ENCODE results near the gene MYO6.

Gene MYO6

DNA sequence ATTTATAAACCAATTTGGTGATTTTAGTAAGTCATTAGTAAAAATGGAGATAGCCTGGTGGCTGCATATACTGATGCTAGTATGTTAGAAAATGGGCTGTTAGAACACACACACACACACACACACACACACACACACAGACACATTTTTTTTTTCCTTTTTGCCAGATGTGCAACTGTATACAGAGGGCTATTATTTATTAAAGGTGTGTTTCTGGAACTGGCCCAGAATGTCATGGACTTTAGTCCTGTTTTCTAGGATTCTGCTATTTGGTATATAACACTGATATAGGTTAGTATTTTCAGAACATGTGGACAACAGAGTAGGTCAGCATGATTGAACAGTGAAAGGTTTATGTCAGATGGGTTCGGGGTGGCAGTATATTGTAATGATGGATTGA is 12.4 kb downstream of the MYO6 start:
- no peak overlapping the region for H3K27ac ChIP-seq
- no peak for DNase-seq (ENCODE audit: low spot score)
- CTCF ChIA-PET, result no interaction called here
- POLR2A ChIA-PET (ENCODE audit: low non-redundant PET), result no interaction called here
- TF ChIP-seq, protein P1, sequence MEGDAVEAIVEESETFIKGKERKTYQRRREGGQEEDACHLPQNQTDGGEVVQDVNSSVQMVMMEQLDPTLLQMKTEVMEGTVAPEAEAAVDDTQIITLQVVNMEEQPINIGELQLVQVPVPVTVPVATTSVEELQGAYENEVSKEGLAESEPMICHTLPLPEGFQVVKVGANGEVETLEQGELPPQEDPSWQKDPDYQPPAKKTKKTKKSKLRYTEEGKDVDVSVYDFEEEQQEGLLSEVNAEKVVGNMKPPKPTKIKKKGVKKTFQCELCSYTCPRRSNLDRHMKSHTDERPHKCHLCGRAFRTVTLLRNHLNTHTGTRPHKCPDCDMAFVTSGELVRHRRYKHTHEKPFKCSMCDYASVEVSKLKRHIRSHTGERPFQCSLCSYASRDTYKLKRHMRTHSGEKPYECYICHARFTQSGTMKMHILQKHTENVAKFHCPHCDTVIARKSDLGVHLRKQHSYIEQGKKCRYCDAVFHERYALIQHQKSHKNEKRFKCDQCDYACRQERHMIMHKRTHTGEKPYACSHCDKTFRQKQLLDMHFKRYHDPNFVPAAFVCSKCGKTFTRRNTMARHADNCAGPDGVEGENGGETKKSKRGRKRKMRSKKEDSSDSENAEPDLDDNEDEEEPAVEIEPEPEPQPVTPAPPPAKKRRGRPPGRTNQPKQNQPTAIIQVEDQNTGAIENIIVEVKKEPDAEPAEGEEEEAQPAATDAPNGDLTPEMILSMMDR (conservative IDR thresholded peaks at IDR 0.05; ENCODE audit: low read depth), result no peak

DNA sequence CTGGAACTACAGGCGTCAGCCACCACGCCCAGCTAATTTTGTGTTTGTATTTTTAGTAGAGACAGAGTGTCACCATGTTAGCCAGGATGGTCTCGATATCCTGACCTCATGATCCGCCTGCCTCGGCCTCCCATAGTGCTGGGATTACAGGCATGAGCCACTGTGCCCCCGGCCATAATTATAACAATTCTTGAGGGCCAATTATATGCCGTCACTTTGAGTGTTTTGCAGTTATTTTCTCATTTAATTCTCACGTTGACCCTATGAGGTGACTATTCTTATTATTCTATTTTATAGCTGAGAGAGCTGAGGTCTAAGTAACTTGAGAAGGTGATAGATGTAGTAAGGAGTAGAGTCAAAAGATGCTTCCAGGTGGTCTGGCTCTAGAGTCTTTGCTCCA is 13.0 kb downstream of the MYO6 start:
- CTCF ChIA-PET, result interaction anchor here (0.9 kb wide), 1 partner anchor 9 kb away, joined by 5 read pairs; no protein-coding TSS in a partner anchor
- H3K27ac ChIP-seq, result no peak overlapping the region
- DNase-seq (ENCODE audit: low spot score), result no peak
- POLR2A ChIA-PET (ENCODE audit: low non-redundant PET), result interaction anchor here (0.5 kb wide), 1 partner anchor 57 kb away, joined by 11 read pairs; no protein-coding TSS in a partner anchor
- TF ChIP-seq, protein P1 (conservative IDR thresholded peaks at IDR 0.05; ENCODE audit: low read depth), result no peak

DNA sequence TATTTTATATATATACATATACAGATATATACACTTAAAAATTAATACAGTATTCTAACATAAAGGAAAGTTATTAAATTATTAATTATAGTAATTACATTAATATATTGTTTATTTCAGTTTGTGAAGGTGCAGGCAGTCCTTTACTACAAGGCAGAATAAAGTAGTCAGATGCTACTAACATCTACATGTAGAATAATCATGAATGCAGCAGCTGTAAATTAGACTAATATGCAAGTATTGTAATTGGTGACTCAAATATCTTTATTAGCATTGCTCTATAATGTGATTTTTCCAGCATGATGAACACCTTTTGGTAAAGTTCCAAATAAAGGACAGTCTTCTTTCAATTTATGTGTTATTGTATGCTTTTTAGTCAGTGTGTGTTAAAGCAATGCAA is 17.3 kb downstream of the MYO6 start:
- ChIA-PET POLR2A (ENCODE audit: low non-redundant PET) (no interaction called here), CTCF (no interaction called here)
- no peak for DNase-seq (ENCODE audit: low spot score)
- H3K27ac ChIP-seq, result no peak overlapping the region
- TF ChIP-seq, protein P1 (conservative IDR thresholded peaks at IDR 0.05; ENCODE audit: low read depth), result no peak

DNA sequence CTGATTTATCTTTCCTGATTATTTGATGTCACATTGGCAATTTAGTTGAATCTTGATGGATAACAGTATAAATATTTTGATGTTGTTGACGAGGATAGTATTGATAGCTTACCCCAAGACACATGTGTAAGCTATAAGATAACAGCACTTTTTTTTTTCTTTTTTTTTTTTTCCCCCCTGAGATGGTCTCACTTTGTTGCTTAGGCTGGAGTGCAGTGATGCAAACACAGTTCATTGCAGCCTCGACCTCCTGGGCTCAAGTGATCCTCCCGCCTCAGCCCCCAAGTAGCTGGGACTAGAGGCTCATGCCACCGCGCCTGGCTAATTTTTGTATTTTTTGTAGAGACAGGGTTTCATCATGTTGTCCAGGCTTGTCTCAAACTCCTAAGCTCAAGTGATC is 21.8 kb downstream of the MYO6 start:
- ChIA-PET CTCF (interaction anchor here (0.6 kb wide), 1 partner anchor 85 kb away, joined by 3 read pairs; no protein-coding TSS in a partner anchor), POLR2A (ENCODE audit: low non-redundant PET) (no interaction called here)
- H3K27ac ChIP-seq, result no peak overlapping the region
- DNase-seq (ENCODE audit: low spot score), result no peak
- TF ChIP-seq, protein P1 (conservative IDR thresholded peaks at IDR 0.05; ENCODE audit: low read depth), result no peak

DNA sequence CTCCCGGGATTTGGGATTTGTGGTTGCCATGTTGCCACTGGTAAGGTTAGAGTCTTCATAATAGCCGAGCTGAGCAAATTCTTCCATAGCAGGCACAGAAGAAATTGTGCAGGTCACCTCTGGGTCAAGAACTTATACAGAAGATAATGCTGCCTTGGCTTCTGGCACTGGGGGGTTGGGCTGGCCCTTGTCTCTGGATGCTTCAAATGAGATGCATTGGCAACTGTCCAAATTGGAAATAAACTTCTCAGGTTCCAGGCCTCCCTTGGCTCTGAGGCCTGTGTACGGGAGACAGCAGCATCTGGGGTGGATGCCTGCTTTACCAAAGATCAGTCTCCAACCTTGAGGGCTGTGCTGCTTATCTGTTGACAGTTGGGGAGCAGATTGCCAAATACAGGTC is 26.2 kb downstream of the MYO6 start:
- TF ChIP-seq, protein P1 (conservative IDR thresholded peaks at IDR 0.05; ENCODE audit: low read depth), result no peak
- POLR2A ChIA-PET (ENCODE audit: low non-redundant PET), result no interaction called here
- DNase-seq (ENCODE audit: low spot score), result no peak
- H3K27ac ChIP-seq, result no peak overlapping the region
- CTCF ChIA-PET, result no interaction called here

DNA sequence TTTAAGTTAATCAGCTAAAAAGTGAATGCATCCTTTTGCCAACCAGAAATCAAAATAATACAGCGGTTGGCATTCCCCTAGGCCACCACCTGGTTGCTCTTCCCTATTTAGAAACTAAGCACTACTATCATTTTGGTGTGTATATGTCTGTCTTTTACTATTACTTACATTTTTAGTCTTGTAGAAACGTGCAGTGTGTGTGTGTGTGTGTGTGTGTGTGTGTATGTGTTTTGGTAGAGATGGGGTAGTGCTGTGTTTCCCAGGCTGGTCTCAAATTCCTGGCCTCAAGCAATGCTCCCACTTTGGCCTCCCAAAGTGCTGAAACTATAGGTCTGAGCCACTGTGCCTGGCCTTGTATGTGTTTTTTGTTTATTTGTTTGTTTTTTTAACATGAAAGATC is 27.4 kb downstream of the MYO6 start:
- POLR2A ChIA-PET (ENCODE audit: low non-redundant PET), result no interaction called here
- TF ChIP-seq, protein P1 (conservative IDR thresholded peaks at IDR 0.05; ENCODE audit: low read depth), result no peak
- no peak overlapping the region for H3K27ac ChIP-seq
- DNase-seq (ENCODE audit: low spot score), result no peak
- CTCF ChIA-PET, result interaction anchor here (1.2 kb wide), 1 partner anchor 30 kb away, joined by 4 read pairs; no protein-coding TSS in a partner anchor

DNA sequence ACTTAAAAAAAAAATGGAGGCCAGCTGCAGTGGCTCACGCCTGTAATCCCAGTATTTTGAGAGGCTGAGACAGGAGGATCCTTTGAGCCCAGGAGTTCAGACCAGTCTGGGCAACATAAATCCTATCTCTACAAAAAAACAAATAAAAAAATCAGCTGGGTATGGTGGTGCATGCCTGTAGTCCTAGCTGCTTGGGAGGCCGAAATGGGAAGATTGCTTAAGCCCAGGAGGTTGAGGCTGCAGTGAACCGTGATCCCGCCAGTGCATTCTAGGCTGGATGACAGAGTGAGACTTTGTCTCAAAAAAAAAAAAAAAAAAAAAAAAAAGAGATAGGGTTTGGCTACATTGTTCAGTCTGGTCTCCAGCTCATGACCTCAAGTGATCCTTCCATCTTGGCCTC is 29.7 kb downstream of the MYO6 start:
- TF ChIP-seq, protein P1 (conservative IDR thresholded peaks at IDR 0.05; ENCODE audit: low read depth), result no peak
- CTCF ChIA-PET, result no interaction called here
- no peak overlapping the region for H3K27ac ChIP-seq
- POLR2A ChIA-PET (ENCODE audit: low non-redundant PET), result no interaction called here
- no peak for DNase-seq (ENCODE audit: low spot score)

Data from RWPE1 (cell line).